GM23338 (cell line): ENCODE results near the gene TRIM72. TPM values are rescaled to one million over a fixed set of nuclear protein-coding genes. Genes with fewer than 3 reads are reported as not detected.

ENCODE experiments used
- ATAC-seq: fragments of 200-7000 bp; cut with Tn5 transposase; 3 replicates; pipeline ENCODE4 v1.9.1; 2020
- DNase-seq: peaks from one replicate; pipeline ENCODE4 v3.0.0-alpha.2; 2015; ENCODE audit warnings: low spot score
- H2AFZ ChIP-seq: fragments of 200-600 bp; sonication (generic); 2 replicates; pipeline ENCODE4 v1.8.0; 2016; ENCODE audit warnings: antibody characterized with exemption, mild to moderate bottlenecking, moderate library complexity
- H3F3A ChIP-seq: fragments of 200-600 bp; sonication (generic); replicated peaks from 2 replicates; pipeline ENCODE4 v1.8.0; 2017; ENCODE audit warnings: antibody characterized with exemption, mixed run types, low read depth
- H3K27ac ChIP-seq: fragments of 200-600 bp; sonication (generic); 2 replicates; pipeline ENCODE4 v1.6.1; 2016; ENCODE audit warnings: low read depth
- H3K27me3 ChIP-seq: fragments of 200-600 bp; sonication (generic); 2 replicates; pipeline ENCODE4 v1.8.0; 2016; ENCODE audit warnings: mild to moderate bottlenecking, mixed run types, moderate library complexity; ENCODE audit not compliant: insufficient read depth
- H3K36me3 ChIP-seq: fragments of 200-600 bp; sonication (generic); 2 replicates; pipeline ENCODE4 v1.8.0; 2016; ENCODE audit warnings: mild to moderate bottlenecking; ENCODE audit not compliant: insufficient read depth
- H3K4me1 ChIP-seq: fragments of 200-600 bp; sonication (generic); 2 replicates; pipeline ENCODE4 v1.8.0; 2016; ENCODE audit warnings: mild to moderate bottlenecking, moderate library complexity; ENCODE audit not compliant: insufficient read depth
- H3K4me2 ChIP-seq: fragments of 200-600 bp; sonication (generic); 2 replicates; pipeline ENCODE4 v1.7.1; 2017; ENCODE audit warnings: mixed run types
- H3K4me3 ChIP-seq: fragments of 200-600 bp; sonication (generic); 2 replicates; pipeline ENCODE4 v1.6.1; 2016; ENCODE audit warnings: mixed run types
- H3K79me2 ChIP-seq: fragments of 200-600 bp; sonication (generic); replicated peaks from 2 replicates; pipeline ENCODE4 v1.8.0; 2017; ENCODE audit warnings: mild to moderate bottlenecking; ENCODE audit not compliant: insufficient read depth
- H3K9me2 ChIP-seq: fragments of 200-600 bp; sonication (generic); 2 replicates; pipeline ENCODE4 v1.8.0; 2017; ENCODE audit not compliant: insufficient read depth
- H4K20me1 ChIP-seq: fragments of 200-600 bp; sonication (generic); replicated peaks from 2 replicates; pipeline ENCODE4 v1.8.0; 2017; ENCODE audit warnings: mild to moderate bottlenecking; ENCODE audit not compliant: insufficient read depth
- H3K27ac Mint-ChIP-seq: 2 replicates; pipeline ENCODE4 v1.8.0; 2020; ENCODE audit warnings: inconsistent platforms, mild to moderate bottlenecking, moderate library complexity, mixed read lengths
- H3K27me3 Mint-ChIP-seq: 3 replicates; pipeline ENCODE4 v1.8.0; 2022; ENCODE audit warnings: low read depth, mild to moderate bottlenecking, moderate library complexity, mixed read lengths, inconsistent platforms; ENCODE audit not compliant: insufficient read depth, poor library complexity
- H3K36me3 Mint-ChIP-seq: 3 replicates; pipeline ENCODE4 v1.8.0; 2021; ENCODE audit warnings: low read depth, mild to moderate bottlenecking, inconsistent platforms, moderate library complexity, mixed read lengths
- H3K4me1 Mint-ChIP-seq: 3 replicates; pipeline ENCODE4 v1.8.0; 2020; ENCODE audit warnings: mild to moderate bottlenecking, inconsistent platforms, mixed read lengths
- H3K4me3 Mint-ChIP-seq: 3 replicates; pipeline ENCODE4 v1.8.0; 2021; ENCODE audit warnings: moderate library complexity, mild to moderate bottlenecking, inconsistent platforms, mixed read lengths
- H3K9me3 Mint-ChIP-seq: 3 replicates; pipeline ENCODE4 v1.8.0; 2020; ENCODE audit warnings: moderate library complexity, mild to moderate bottlenecking, inconsistent platforms, mixed read lengths
- CREB1 ChIP-seq: fragments of 250-450 bp; sonication (Bioruptor Pico); IDR thresholded peaks from 2 replicates; pipeline ENCODE4 v1.5.0; 2020; ENCODE audit warnings: low read depth, mild to moderate bottlenecking, moderate library complexity
- EZH2 ChIP-seq: fragments of 200-600 bp; sonication (generic); IDR thresholded peaks from one replicate; pipeline ENCODE4 v1.8.0; 2017; ENCODE audit warnings: antibody characterized with exemption, mild to moderate bottlenecking, low read depth; ENCODE audit not compliant: unreplicated experiment
- EZH2phosphoT487 ChIP-seq: fragments of 200-600 bp; sonication (generic); IDR thresholded peaks from one replicate; pipeline ENCODE4 v1.8.1; 2018; ENCODE audit warnings: antibody characterized with exemption; ENCODE audit not compliant: unreplicated experiment
- JUNB ChIP-seq: IDR thresholded peaks from one replicate; pipeline ENCODE4 v1.6.1; 2016; ENCODE audit warnings: antibody characterized with exemption; ENCODE audit not compliant: unreplicated experiment
- NANOG ChIP-seq: IDR thresholded peaks from 2 replicates; pipeline ENCODE4 v1.6.1; 2016; ENCODE audit warnings: antibody characterized with exemption, borderline replicate concordance
- POLR2AphosphoS5 ChIP-seq: IDR thresholded peaks from 2 replicates; pipeline ENCODE4 v1.6.1; 2016; ENCODE audit warnings: antibody characterized with exemption, low read depth
- STAT1 ChIP-seq: IDR thresholded peaks from one replicate; pipeline ENCODE4 v1.6.1; 2016; ENCODE audit warnings: antibody characterized with exemption; ENCODE audit not compliant: unreplicated experiment
- ZNF114 ChIP-seq: fragments of 250-450 bp; sonication (Bioruptor Pico); IDR thresholded peaks from 2 replicates; pipeline ENCODE4 v1.5.0; 2020; ENCODE audit warnings: mild to moderate bottlenecking, moderate library complexity
- ZNF331 ChIP-seq: fragments of 250-450 bp; sonication (Bioruptor Pico); IDR thresholded peaks from 2 replicates; pipeline ENCODE4 v1.5.0; 2020; ENCODE audit warnings: low read depth, mild to moderate bottlenecking, moderate library complexity
- polyA plus RNA-seq: library from polyadenylated mRNA; unstranded; fragments of >200 nt; fragmentation: Nextera tagmentation; extraction: Ambion mirVana; gene quantifications from 2 replicates; pipeline ENCODE4 v1.2.1, GENCODE V29; 2016
- total RNA-seq: library from RNA; depleted of rRNA; stranded (reverse); fragments of >200 nt; shearing (Covaris generic); gene quantifications from 2 replicates; pipeline ENCODE4 v1.2.3, GENCODE V29; 2014
- TF ChIP-seq, protein P1 (sequence below), 2 experiments: fragments of 200-600 bp in 1 of 2; sonication (generic) in 1 of 2; conservative IDR thresholded peaks; 2 replicates each; pipeline versions ENCODE4 v1.5.1 to v1.6.1; 2016 to 2017; ENCODE audit warnings: antibody characterized with exemption in 2 of 2, low read depth in 2 of 2, mild to moderate bottlenecking in 2 of 2, moderate library complexity in 1 of 2
- TF ChIP-seq, protein P2 (sequence below): fragments of 250-450 bp; sonication (Bioruptor Pico); IDR thresholded peaks from 2 replicates; pipeline ENCODE4 v1.5.0; 2020; ENCODE audit warnings: mild to moderate bottlenecking, moderate library complexity
- TF ChIP-seq, protein P3 (sequence below): IDR thresholded peaks from one replicate; pipeline ENCODE4 v1.6.1; 2018; ENCODE audit warnings: antibody characterized with exemption; ENCODE audit not compliant: unreplicated experiment
- TF ChIP-seq, protein P4 (sequence below): IDR thresholded peaks from 2 replicates; pipeline ENCODE4 v1.6.1; 2016; ENCODE audit warnings: antibody characterized with exemption

Gene TRIM72
- total and polyA plus RNA-seq, 2 experiments from 2014 or later = 0.81 to 1.3 TPM

DNA sequence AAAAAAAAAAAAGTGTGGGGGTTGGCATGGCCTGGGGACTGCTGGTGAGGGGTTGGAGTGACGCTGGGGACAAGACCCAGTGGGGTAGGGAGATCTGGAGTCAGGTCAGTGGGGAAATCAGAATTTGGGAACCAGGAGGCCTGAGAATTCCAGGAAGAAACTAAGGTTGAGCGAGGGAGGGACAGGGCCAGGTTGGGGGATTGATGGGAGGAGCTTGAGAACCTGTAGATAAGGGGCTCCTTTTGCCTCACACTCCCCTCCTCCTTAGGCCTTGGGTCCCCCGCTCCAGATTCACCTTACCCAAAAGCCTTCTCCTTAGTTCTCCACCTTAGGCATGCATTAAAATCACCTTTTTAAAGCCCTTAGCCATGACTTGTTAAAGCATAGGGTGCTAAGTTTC, 11.3 kb downstream of the TRIM72 start:
- Mint-ChIP-seq H3K36me3 (no peaks in the 10 kb centered on the region), H3K27ac (no peak overlapping the region), H3K4me3 (no peak overlapping the region), H3K27me3 (peaks cover 14% of the 10 kb centered on the region), H3K9me3 (peaks cover 3% of the 10 kb centered on the region), H3K4me1 (peaks cover 3% of the 10 kb centered on the region; the same call in 1 of the 3 replicates)
- Histone ChIP-seq H3K36me3 (no peaks in the 10 kb centered on the region), H3K79me2 (no peaks in the 10 kb centered on the region), H3K9me2 (no peaks in the 10 kb centered on the region), H3K27me3 (no peaks in the 10 kb centered on the region), H3F3A (no peaks in the 10 kb centered on the region), H3K4me3 (no peak overlapping the region), H3K4me1 (no peaks in the 10 kb centered on the region), H3K4me2 (no peak overlapping the region), H2AFZ (no peak overlapping the region), H4K20me1 (no peaks in the 10 kb centered on the region), H3K27ac (no peak overlapping the region)
- no peak for ATAC-seq
- DNase-seq = no peak
- TF ChIP-seq, protein P1, sequence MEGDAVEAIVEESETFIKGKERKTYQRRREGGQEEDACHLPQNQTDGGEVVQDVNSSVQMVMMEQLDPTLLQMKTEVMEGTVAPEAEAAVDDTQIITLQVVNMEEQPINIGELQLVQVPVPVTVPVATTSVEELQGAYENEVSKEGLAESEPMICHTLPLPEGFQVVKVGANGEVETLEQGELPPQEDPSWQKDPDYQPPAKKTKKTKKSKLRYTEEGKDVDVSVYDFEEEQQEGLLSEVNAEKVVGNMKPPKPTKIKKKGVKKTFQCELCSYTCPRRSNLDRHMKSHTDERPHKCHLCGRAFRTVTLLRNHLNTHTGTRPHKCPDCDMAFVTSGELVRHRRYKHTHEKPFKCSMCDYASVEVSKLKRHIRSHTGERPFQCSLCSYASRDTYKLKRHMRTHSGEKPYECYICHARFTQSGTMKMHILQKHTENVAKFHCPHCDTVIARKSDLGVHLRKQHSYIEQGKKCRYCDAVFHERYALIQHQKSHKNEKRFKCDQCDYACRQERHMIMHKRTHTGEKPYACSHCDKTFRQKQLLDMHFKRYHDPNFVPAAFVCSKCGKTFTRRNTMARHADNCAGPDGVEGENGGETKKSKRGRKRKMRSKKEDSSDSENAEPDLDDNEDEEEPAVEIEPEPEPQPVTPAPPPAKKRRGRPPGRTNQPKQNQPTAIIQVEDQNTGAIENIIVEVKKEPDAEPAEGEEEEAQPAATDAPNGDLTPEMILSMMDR (conservative IDR thresholded peaks at IDR 0.05; ENCODE audit: low read depth in 2 of 2) = no peak
- TF ChIP-seq CREB1 (no peak), EZH2 (no peak), STAT1 (no peak), ZNF114 (CRISPR knock-in tag) (no peak), EZH2phosphoT487 (no peak), ZNF331 (CRISPR knock-in tag) (no peak), POLR2AphosphoS5 (no peak), NANOG (no peak), JUNB (no peak)
- TF ChIP-seq, protein P2, sequence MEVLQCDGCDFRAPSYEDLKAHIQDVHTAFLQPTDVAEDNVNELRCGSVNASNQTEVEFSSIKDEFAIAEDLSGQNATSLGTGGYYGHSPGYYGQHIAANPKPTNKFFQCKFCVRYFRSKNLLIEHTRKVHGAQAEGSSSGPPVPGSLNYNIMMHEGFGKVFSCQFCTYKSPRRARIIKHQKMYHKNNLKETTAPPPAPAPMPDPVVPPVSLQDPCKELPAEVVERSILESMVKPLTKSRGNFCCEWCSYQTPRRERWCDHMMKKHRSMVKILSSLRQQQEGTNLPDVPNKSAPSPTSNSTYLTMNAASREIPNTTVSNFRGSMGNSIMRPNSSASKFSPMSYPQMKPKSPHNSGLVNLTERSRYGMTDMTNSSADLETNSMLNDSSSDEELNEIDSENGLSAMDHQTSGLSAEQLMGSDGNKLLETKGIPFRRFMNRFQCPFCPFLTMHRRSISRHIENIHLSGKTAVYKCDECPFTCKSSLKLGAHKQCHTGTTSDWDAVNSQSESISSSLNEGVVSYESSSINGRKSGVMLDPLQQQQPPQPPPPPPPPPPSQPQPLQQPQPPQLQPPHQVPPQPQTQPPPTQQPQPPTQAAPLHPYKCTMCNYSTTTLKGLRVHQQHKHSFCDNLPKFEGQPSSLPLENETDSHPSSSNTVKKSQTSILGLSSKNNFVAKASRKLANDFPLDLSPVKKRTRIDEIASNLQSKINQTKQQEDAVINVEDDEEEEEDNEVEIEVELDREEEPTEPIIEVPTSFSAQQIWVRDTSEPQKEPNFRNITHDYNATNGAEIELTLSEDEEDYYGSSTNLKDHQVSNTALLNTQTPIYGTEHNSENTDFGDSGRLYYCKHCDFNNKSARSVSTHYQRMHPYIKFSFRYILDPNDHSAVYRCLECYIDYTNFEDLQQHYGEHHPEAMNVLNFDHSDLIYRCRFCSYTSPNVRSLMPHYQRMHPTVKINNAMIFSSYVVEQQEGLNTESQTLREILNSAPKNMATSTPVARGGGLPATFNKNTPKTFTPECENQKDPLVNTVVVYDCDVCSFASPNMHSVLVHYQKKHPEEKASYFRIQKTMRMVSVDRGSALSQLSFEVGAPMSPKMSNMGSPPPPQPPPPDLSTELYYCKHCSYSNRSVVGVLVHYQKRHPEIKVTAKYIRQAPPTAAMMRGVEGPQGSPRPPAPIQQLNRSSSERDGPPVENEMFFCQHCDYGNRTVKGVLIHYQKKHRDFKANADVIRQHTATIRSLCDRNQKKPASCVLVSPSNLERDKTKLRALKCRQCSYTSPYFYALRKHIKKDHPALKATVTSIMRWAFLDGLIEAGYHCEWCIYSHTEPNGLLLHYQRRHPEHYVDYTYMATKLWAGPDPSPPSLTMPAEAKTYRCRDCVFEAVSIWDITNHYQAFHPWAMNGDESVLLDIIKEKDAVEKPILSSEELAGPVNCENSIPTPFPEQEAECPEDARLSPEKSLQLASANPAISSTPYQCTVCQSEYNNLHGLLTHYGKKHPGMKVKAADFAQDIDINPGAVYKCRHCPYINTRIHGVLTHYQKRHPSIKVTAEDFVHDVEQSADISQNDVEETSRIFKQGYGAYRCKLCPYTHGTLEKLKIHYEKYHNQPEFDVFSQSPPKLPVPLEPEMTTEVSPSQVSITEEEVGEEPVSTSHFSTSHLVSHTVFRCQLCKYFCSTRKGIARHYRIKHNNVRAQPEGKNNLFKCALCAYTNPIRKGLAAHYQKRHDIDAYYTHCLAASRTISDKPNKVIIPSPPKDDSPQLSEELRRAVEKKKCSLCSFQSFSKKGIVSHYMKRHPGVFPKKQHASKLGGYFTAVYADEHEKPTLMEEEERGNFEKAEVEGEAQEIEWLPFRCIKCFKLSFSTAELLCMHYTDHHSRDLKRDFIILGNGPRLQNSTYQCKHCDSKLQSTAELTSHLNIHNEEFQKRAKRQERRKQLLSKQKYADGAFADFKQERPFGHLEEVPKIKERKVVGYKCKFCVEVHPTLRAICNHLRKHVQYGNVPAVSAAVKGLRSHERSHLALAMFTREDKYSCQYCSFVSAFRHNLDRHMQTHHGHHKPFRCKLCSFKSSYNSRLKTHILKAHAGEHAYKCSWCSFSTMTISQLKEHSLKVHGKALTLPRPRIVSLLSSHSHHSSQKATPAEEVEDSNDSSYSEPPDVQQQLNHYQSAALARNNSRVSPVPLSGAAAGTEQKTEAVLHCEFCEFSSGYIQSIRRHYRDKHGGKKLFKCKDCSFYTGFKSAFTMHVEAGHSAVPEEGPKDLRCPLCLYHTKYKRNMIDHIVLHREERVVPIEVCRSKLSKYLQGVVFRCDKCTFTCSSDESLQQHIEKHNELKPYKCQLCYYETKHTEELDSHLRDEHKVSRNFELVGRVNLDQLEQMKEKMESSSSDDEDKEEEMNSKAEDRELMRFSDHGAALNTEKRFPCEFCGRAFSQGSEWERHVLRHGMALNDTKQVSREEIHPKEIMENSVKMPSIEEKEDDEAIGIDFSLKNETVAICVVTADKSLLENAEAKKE (CRISPR knock-in tag) = no peak
- TF ChIP-seq, protein P3, sequence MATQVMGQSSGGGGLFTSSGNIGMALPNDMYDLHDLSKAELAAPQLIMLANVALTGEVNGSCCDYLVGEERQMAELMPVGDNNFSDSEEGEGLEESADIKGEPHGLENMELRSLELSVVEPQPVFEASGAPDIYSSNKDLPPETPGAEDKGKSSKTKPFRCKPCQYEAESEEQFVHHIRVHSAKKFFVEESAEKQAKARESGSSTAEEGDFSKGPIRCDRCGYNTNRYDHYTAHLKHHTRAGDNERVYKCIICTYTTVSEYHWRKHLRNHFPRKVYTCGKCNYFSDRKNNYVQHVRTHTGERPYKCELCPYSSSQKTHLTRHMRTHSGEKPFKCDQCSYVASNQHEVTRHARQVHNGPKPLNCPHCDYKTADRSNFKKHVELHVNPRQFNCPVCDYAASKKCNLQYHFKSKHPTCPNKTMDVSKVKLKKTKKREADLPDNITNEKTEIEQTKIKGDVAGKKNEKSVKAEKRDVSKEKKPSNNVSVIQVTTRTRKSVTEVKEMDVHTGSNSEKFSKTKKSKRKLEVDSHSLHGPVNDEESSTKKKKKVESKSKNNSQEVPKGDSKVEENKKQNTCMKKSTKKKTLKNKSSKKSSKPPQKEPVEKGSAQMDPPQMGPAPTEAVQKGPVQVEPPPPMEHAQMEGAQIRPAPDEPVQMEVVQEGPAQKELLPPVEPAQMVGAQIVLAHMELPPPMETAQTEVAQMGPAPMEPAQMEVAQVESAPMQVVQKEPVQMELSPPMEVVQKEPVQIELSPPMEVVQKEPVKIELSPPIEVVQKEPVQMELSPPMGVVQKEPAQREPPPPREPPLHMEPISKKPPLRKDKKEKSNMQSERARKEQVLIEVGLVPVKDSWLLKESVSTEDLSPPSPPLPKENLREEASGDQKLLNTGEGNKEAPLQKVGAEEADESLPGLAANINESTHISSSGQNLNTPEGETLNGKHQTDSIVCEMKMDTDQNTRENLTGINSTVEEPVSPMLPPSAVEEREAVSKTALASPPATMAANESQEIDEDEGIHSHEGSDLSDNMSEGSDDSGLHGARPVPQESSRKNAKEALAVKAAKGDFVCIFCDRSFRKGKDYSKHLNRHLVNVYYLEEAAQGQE = no peak
- TF ChIP-seq, protein P4, sequence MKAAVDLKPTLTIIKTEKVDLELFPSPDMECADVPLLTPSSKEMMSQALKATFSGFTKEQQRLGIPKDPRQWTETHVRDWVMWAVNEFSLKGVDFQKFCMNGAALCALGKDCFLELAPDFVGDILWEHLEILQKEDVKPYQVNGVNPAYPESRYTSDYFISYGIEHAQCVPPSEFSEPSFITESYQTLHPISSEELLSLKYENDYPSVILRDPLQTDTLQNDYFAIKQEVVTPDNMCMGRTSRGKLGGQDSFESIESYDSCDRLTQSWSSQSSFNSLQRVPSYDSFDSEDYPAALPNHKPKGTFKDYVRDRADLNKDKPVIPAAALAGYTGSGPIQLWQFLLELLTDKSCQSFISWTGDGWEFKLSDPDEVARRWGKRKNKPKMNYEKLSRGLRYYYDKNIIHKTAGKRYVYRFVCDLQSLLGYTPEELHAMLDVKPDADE = no peak
